Measurements from ENCODE around the gene RHOH.

The RHOH gene

GRCh38 chr4:40187386-40187906, 9.4 kb upstream of the RHOH start:
- no peak for DNase-seq (ENCODE audit: low read depth)

- no peak for DNase-seq (ENCODE audit: low read depth)
Measured at GRCh38 chr4:40190019-40190418, 6.8 kb upstream of the RHOH start.

- DNase-seq (ENCODE audit: low read depth) = no peak
Measured at GRCh38 chr4:40190465-40190864, 6.4 kb upstream of the RHOH start.

- DNase-seq (ENCODE audit: low read depth) = no peak
Measured at GRCh38 chr4:40190880-40191815, 5.7 kb upstream of the RHOH start.

GRCh38 chr4:40192114-40193015, 4.5 kb upstream of the RHOH start:
- DNase-seq (ENCODE audit: low read depth) = no peak

- no peak for DNase-seq (ENCODE audit: low read depth)
Measured at GRCh38 chr4:40193016-40193571, 3.7 kb upstream of the RHOH start.

GRCh38 chr4:40193578-40193977, 3.3 kb upstream of the RHOH start:
- DNase-seq (ENCODE audit: low read depth) = no peak

GRCh38 chr4:40194602-40195161, 2.1 kb upstream of the RHOH start:
- DNase-seq (ENCODE audit: low read depth) = no peak

- no peak for DNase-seq (ENCODE audit: low read depth)
Measured at GRCh38 chr4:40195182-40196177, 1.4 kb upstream of the RHOH start.

- DNase-seq (ENCODE audit: low read depth) = no peak
Measured at GRCh38 chr4:40196272-40196671, 559 bp upstream of the RHOH start.

GRCh38 chr4:40197879-40198689, 1.3 kb downstream of the RHOH start:
- DNase-seq (ENCODE audit: low read depth) = no peak

GRCh38 chr4:40199179-40199670, 2.4 kb downstream of the RHOH start:
- no peak for DNase-seq (ENCODE audit: low read depth)

- DNase-seq (ENCODE audit: low read depth) = no peak
Measured at GRCh38 chr4:40199999-40200874, 3.4 kb downstream of the RHOH start.

- DNase-seq (ENCODE audit: low read depth) = no peak
Measured at GRCh38 chr4:40200875-40201801, 4.3 kb downstream of the RHOH start.

- no peak for DNase-seq (ENCODE audit: low read depth)
Measured at GRCh38 chr4:40201898-40202297, 5.1 kb downstream of the RHOH start.

GRCh38 chr4:40202474-40202873, 5.6 kb downstream of the RHOH start:
- DNase-seq (ENCODE audit: low read depth) = no peak

- DNase-seq (ENCODE audit: low read depth) = no peak
Measured at GRCh38 chr4:40204507-40205258, 7.9 kb downstream of the RHOH start.
